Colon (tissue), 2 donors: ENCODE data around the gene MTX1.
"Not testable (repeated sequence)": the region's sequence is repeated elsewhere in the genome, so short reads cannot be mapped to it uniquely, and the experiment has no call there.

ENCODE experiments used
- FAIRE-seq: peaks from 2 replicates; lab custom pipeline; 2012; peaks lifted over from hg19 to GRCh38; lab: Jason Lieb, UNC
- donor health status: control.
- donor health status: control.

The MTX1 gene

GRCh38 chr1:155189926-155190325, 18.6 kb upstream of the MTX1 start:
- not testable (repeated sequence) for FAIRE-seq

DNA sequence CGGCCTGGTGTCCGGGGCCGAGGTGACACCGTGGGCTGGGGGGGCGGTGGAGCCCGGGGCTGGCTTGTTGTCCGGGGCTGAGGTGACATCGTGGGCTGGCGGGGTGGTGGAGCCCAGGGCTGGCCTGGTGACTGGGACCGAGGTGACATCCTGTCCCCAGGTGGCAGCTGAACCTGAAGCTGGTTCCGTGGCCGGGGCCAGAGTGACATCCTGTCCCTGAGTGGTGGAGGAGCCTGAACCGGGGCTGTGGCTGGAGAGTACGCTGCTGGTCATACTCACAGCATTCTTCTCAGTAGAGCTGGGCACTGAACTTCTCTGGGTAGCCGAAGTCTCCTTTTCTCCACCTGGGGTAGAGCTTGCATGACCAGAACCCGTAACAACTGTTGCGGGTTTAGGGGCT, 16.6 kb upstream of the MTX1 start:
- FAIRE-seq, result no peak

GRCh38 chr1:155192346-155193274, 15.9 kb upstream of the MTX1 start:
- no peak for FAIRE-seq

DNA sequence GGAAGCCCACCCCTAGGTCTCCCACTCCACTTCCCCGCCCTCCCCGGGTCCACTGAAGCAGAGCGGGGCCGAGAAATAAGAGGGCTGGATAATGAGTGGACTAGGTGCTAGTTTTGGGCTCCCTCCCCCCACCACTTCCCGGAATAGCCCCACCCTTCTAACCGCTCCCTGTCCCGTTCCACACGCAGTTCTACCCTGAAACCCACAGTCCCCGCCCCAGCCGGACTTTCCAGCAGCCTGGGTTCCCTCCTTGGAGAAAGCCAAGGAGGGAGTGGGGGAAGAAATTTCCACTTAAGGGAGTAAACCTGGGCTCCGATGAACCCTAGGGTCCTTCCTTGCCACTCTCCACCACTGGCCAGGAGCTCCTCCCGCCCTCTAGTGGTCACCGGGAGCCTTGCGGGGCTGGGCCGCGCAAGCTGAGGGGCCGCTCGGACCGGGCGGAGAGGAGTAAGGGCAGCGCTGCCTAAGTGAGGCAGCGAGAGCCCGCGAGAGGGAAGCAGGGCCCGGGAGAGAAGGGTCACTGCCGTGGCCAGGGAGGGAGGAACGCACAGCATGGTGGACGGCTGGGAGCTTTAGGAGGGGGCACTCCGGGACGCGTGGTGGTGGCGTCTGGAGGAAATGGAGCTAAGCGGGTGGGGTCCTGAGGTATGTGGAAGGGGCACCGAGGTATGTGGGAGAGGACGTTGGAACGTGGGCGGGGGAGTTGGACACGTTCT, 15.1 kb upstream of the MTX1 start:
- FAIRE-seq, result no peak

- not testable (repeated sequence) for FAIRE-seq
Measured at GRCh38 chr1:155193991-155194240, 14.6 kb upstream of the MTX1 start.

- no peak for FAIRE-seq
Measured at GRCh38 chr1:155195201-155196102, 13.0 kb upstream of the MTX1 start.

DNA sequence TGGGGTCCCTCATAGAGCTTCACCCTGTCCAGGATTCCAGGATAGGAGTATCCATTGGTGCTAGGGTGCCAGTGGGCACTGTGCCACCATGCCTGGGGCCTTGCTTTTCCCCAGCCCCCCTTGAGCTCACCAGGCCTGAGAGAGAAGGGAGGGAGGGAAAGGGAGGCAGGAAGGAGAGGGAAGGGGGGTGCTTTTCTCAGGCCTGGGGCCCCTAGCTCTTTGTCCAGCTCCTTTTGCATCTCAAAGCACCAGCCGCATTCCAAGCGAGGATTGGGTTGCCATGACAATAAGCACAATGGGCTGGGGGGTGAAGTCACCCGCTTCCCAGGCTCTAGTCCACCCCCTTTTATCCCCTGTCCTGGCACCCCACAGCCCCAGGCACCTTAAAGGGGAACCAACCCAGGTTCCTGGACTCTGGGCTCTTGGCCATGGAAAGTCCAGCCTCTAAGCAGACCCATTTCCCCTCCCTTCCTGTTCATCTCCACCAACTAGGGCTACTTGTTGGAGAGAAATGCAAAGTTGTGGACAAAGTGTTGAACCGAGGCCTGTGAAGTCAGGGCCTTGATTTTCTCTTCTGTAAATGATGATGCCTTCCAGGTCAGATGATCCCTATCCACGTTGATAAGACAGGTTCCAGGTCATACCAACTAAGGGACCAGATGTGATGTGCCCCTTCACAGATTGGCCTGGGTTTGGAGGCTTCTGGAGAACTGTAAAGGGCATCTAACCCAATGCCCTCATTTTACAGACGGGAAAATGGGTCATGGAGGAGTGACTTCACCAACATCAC, 12.2 kb upstream of the MTX1 start:
- FAIRE-seq, result no peak

GRCh38 chr1:155196893-155197638, 11.4 kb upstream of the MTX1 start:
- no peak for FAIRE-seq

GRCh38 chr1:155197901-155198546, 10.5 kb upstream of the MTX1 start:
- FAIRE-seq, result no peak

- no peak for FAIRE-seq
Measured at GRCh38 chr1:155198547-155198906, 10.0 kb upstream of the MTX1 start.

GRCh38 chr1:155199792-155200191, 8.7 kb upstream of the MTX1 start:
- no peak for FAIRE-seq

GRCh38 chr1:155200920-155201319, 7.6 kb upstream of the MTX1 start:
- no peak for FAIRE-seq

GRCh38 chr1:155202198-155202597, 6.3 kb upstream of the MTX1 start:
- FAIRE-seq, result no peak

GRCh38 chr1:155202731-155203515, 5.6 kb upstream of the MTX1 start:
- no peak for FAIRE-seq

DNA sequence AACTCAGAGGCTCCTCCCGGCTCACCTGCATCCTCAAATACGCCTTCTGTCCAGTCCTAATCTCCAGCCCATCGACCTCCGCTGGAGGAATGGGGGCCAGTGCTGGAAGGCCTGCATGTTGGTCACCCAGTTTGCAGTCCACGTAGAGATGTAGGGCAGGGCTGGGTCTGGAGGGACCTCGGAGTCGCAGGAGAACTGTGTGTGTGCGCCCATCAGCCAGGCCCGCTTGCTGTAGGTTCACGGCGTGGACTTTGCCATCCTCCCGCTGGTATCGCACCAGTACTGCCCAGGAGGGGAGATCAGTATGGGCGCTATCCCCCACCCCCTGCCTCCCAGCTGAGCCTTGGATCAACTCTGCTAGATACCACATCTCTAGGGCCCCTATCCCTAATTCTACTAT, 3.5 kb upstream of the MTX1 start:
- no peak for FAIRE-seq

GRCh38 chr1:155205969-155206593, 2.4 kb upstream of the MTX1 start:
- FAIRE-seq, result no peak

DNA sequence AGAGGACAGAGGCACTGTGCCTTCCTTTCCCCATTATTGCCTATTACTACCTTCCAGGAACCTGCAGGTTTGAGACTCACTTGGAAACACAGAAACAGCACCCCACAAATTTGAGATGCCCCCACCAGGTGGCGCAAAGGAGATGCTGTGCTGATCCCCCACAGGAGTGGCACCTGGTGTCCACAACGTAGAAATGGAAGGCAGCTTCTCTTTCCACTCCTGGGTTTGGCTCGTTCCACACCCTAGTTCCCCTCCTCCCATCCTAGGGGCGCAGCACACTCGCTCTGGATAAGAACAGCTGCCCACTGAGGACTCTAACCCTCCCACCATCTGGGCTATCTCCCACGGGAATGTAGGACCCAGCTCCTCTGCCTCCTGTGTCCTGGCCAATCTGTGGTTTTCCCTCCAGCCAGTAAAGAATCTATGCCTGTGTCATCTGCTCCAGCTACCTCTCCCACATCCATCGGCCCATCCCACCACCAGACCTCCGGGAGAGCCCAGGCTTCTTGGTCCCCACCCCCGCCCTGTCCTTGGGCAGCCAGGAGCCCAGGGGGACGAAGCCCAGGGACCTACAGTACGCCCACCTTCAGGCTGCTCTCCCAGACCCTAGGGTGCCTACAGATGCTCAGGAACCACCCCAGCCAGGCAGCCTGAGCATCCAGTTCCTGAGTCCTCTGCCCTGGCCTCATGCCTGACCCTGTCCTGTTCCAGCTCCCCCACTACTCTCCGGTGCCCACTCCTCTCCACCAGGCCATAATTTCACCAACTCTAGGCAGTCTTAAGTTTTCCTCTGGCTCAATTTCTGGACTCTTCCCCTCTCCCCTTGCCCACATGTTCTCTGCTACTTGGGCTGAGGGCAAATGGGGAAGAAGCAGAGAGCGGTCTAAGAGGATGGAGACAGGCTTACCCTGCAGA, 1.3 kb upstream of the MTX1 start:
- FAIRE-seq, result no peak
